T-cell (primary cell): Measurements from ENCODE around the gene HAPLN3. TPM values are rescaled to one million over a fixed set of nuclear protein-coding genes. Genes with fewer than 3 reads are reported as not detected.

Experiments
- ATAC-seq, 4 experiments: fragments of 200-7000 bp in 3 of 4; fragments of 150-1000 bp in 1 of 4; cut with Tn5 transposase; replicated peaks in 1 of 4; 1 replicate in 3 of 4; 2 replicates in 1 of 4; pipeline ENCODE4 v1.10.0; 2021; ENCODE audit warnings: moderate library complexity in 3 of 4, mild to moderate bottlenecking in 2 of 4, moderate number of reproducible peaks in 1 of 4
- CTCF ChIA-PET, 2 donors: fragments of 300-600 bp; sonication (Branson Sonifier 250); formaldehyde crosslinking; loops; one replicate each; lab custom pipeline; 2022; ENCODE audit warnings: antibody characterized with exemption in 2 of 2; lab: Charles Lee
- POLR2A ChIA-PET, 2 donors: fragments of 300-600 bp; sonication (Branson Sonifier 250); formaldehyde crosslinking; loops; one replicate each; lab custom pipeline; 2022; ENCODE audit warnings: antibody characterized with exemption in 2 of 2; lab: Charles Lee
- DNase-seq, 35 experiments: peaks; one replicate each; pipeline versions ENCODE4 v3.0.0 to v3.0.0-alpha.2; 2013 to 2023
- H3K27ac ChIP-seq: one replicate; pipeline ENCODE4 v1.5.1; 2013; ENCODE audit warnings: low read length
- H3K27me3 ChIP-seq, 2 experiments: replicated peaks in 1 of 2; 1 replicate in 1 of 2; 2 replicates in 1 of 2; pipeline versions ENCODE4 v1.6.1 to v1.7.0; 2013; ENCODE audit warnings: low read length in 1 of 2, mixed read lengths in 1 of 2; ENCODE audit not compliant: control insufficient read depth in 2 of 2, insufficient read depth in 2 of 2; ENCODE audit errors: extremely low read depth in 1 of 2
- H3K36me3 ChIP-seq, 2 donors: 1 replicate in 1 of 2; 2 replicates in 1 of 2; pipeline versions ENCODE4 v1.6.1 to v1.7.0; 2013; ENCODE audit warnings: low read length in 1 of 2; ENCODE audit not compliant: control insufficient read depth in 2 of 2, insufficient read depth in 1 of 2; ENCODE audit errors: extremely low read depth in 1 of 2
- H3K4me1 ChIP-seq, 2 experiments: 1 replicate in 1 of 2; 2 replicates in 1 of 2; pipeline versions ENCODE4 v1.6.1 to v1.7.0; 2013; ENCODE audit warnings: low read length in 2 of 2, mixed read lengths in 1 of 2; ENCODE audit not compliant: insufficient read depth in 2 of 2, control insufficient read depth in 1 of 2; ENCODE audit errors: extremely low read depth in 1 of 2
- H3K4me3 ChIP-seq, 2 donors: 1 replicate in 1 of 2; 2 replicates in 1 of 2; pipeline versions ENCODE4 v1.5.1 to v1.7.0; 2013; ENCODE audit warnings: mild to moderate bottlenecking in 2 of 2, low read length in 1 of 2, moderate library complexity in 1 of 2; ENCODE audit not compliant: control insufficient read depth in 1 of 2; ENCODE audit errors: extremely low read depth in 1 of 2
- H3K9me3 ChIP-seq: 2 replicates; pipeline ENCODE4 v1.7.0; 2013
- H3K27ac Mint-ChIP-seq, 2 donors: one replicate each; pipeline ENCODE4 v1.8.0; 2020 to 2021; ENCODE audit warnings: mild to moderate bottlenecking in 2 of 2, mixed read lengths in 2 of 2
- H3K27me3 Mint-ChIP-seq, 2 donors: one replicate each; pipeline ENCODE4 v1.8.0; 2021 to 2022; ENCODE audit warnings: mixed read lengths in 2 of 2
- H3K36me3 Mint-ChIP-seq: one replicate; pipeline ENCODE4 v1.8.0; 2021; ENCODE audit warnings: mixed read lengths
- H3K4me1 Mint-ChIP-seq, 3 donors: one replicate each; pipeline ENCODE4 v1.8.0; 2020 to 2022; ENCODE audit warnings: mixed read lengths in 3 of 3, mild to moderate bottlenecking in 1 of 3
- H3K4me3 Mint-ChIP-seq, 3 donors: one replicate each; pipeline ENCODE4 v1.8.0; 2020 to 2022; ENCODE audit warnings: mild to moderate bottlenecking in 3 of 3, mixed read lengths in 3 of 3, moderate library complexity in 3 of 3
- H3K9me3 Mint-ChIP-seq, 3 donors: one replicate each; pipeline ENCODE4 v1.8.0; 2020 to 2022; ENCODE audit warnings: mixed read lengths in 3 of 3
- WGBS: methylation state at CpG from one replicate; pipeline ENCODE4 v1.1.5; 2013; ENCODE audit warnings: missing lambda C conversion rate; ENCODE audit not compliant: insufficient coverage; 5-methylcytosine and 5-hydroxymethylcytosine counted together
- total RNA-seq, 35 experiments: library from RNA in 6 of 35; stranded (reverse) in 6 of 35; fragments of 120-200 nt in 1 of 35; gene quantifications; one replicate each; pipeline versions ENCODE4 v1.2.1 to v1.2.4 and lab custom pipeline; 2013 to 2026

The HAPLN3 gene
- total RNA-seq, 5 donors from 2014 or later (not counting 1 experiment from before 2014, with no cell fraction given), result 86.2 to 187 (median 156) TPM

DNA sequence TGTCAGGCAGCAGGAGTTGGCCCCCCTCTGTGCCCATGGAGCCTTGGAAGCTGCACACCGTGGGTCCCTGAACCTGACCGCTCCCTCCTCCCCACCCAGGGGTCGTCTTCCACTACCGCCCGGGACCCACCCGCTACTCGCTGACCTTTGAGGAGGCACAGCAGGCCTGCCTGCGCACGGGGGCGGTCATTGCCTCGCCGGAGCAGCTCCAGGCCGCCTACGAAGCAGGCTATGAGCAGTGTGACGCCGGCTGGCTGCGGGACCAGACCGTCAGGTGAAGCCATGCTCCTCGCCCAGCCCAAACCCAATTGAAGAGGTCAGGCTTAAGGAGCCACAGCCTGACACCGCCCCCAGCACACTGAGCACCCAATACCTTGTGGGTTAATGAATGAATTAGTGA lies 48.2 kb downstream of the HAPLN3 start:
- Mint-ChIP-seq H3K4me3 (no peak overlapping the region), H3K27me3 (peaks cover 0 to 10% of the 10 kb centered on the region in 2 donors), H3K27ac (no peak overlapping the region), H3K36me3 (no peaks in the 10 kb centered on the region), H3K4me1 (peaks cover 0 to 3% (median 0%) of the 10 kb centered on the region in 3 donors), H3K9me3 (no peaks in the 10 kb centered on the region)
- H3K36me3 ChIP-seq, result no peaks in the 10 kb centered on the region
- 88% methylated on average over 18 of the region's 20 CpGs for WGBS
- no peak overlapping the region for H3K4me3 ChIP-seq
- H3K27me3 ChIP-seq, result peaks cover 0 to 40% of the 10 kb centered on the region in 2 experiments
- POLR2A ChIA-PET, result no interaction called here
- no peaks in the 10 kb centered on the region for H3K9me3 ChIP-seq
- no peak for DNase-seq
- H3K4me1 ChIP-seq, result no peaks in the 10 kb centered on the region
- CTCF ChIA-PET, result no interaction called here
- ATAC-seq, result no peak
- no peak overlapping the region for H3K27ac ChIP-seq

DNA sequence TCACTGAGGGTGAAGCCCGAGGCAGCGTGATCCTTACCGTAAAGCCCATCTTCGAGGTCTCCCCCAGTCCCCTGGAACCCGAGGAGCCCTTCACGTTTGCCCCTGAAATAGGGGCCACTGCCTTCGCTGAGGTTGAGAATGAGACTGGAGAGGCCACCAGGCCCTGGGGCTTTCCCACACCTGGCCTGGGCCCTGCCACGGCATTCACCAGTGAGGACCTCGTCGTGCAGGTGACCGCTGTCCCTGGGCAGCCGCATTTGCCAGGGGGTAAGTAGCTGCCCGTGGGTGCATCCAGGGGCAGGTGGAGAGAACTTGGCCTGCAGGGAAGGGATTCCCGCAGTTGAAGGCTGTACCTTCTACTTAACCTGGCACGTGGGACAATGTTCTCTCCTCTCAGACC lies 49.7 kb downstream of the HAPLN3 start:
- no peak overlapping the region for H3K27ac Mint-ChIP-seq
- H3K4me3 ChIP-seq, result no peak overlapping the region
- H3K4me3 Mint-ChIP-seq, result no peak overlapping the region
- no peaks in the 10 kb centered on the region for H3K4me1 ChIP-seq
- ChIA-PET POLR2A (no interaction called here), CTCF (no interaction called here)
- peaks cover 0 to 3% (median 0%) of the 10 kb centered on the region in 3 donors for H3K4me1 Mint-ChIP-seq
- 85% methylated on average over 6 of the region's 15 CpGs for WGBS
- DNase-seq, result no peak
- no peaks in the 10 kb centered on the region for H3K9me3 ChIP-seq
- no peak for ATAC-seq
- peaks cover 0 to 2% of the 10 kb centered on the region in 2 donors for H3K27me3 Mint-ChIP-seq
- peaks cover 0 to 28% of the 10 kb centered on the region in 2 experiments for H3K27me3 ChIP-seq
- H3K36me3 Mint-ChIP-seq, result no peaks in the 10 kb centered on the region
- H3K27ac ChIP-seq, result no peak overlapping the region
- H3K36me3 ChIP-seq, result no peaks in the 10 kb centered on the region
- no peaks in the 10 kb centered on the region for H3K9me3 Mint-ChIP-seq

DNA sequence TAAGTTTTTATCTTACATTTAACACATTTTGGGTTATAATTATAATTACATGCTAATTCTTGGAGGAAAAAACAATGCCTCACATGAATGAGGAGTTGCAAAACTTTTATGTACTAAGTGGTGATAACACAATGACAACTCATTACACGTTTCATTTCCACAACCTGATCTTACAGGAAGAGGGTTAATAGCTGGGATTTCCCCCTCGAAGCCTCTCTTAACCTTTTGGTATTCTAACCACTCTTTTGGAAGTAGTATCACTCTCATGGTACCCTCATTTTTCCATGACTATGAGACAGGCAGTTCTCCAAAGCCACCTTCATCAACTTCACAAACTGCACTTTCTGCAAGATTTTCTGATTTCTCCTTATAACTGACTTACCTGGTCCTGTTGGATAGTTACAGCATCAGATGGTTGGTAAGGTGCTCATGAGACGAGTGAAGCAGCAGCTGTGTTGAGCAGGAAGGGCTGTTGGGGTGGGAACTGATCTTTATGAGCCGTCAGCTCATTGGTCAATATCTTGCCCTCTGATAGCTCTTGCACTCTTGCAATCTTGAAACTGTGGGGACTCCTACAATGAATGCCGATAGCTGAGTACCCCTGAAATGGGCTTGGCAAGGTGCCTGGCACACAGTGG lies 50.5 kb downstream of the HAPLN3 start:
- ChIA-PET POLR2A (no interaction called here), CTCF (no interaction called here)
- ATAC-seq (no peak), DNase-seq (no peak)
- Histone ChIP-seq H3K4me3 (no peak overlapping the region), H3K27me3 (peaks cover 0 to 26% of the 10 kb centered on the region in 2 experiments), H3K4me1 (no peaks in the 10 kb centered on the region), H3K9me3 (no peaks in the 10 kb centered on the region), H3K36me3 (no peaks in the 10 kb centered on the region), H3K27ac (no peak overlapping the region)
- no peak overlapping the region for H3K27ac Mint-ChIP-seq
- peaks cover 0 to 3% (median 0%) of the 10 kb centered on the region in 3 donors for H3K4me1 Mint-ChIP-seq
- no peaks in the 10 kb centered on the region for H3K36me3 Mint-ChIP-seq
- peaks cover 0 to 2% of the 10 kb centered on the region in 2 donors for H3K27me3 Mint-ChIP-seq
- no peak overlapping the region for H3K4me3 Mint-ChIP-seq
- H3K9me3 Mint-ChIP-seq, result no peaks in the 10 kb centered on the region
- 54% methylated on average over 4 of the region's 5 CpGs for WGBS

DNA sequence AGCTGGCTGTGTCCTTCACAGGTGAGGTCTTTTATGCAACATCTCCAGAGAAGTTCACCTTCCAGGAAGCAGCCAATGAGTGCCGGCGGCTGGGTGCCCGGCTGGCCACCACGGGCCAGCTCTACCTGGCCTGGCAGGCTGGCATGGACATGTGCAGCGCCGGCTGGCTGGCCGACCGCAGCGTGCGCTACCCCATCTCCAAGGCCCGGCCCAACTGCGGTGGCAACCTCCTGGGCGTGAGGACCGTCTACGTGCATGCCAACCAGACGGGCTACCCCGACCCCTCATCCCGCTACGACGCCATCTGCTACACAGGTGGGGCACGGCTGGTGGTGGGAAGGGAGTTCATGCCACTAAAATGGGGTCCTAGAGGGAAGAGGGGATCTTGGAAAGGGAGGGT lies 52.0 kb downstream of the HAPLN3 start:
- no peak for ATAC-seq
- Mint-ChIP-seq H3K27ac (no peak overlapping the region), H3K4me1 (peaks cover 0 to 3% (median 0%) of the 10 kb centered on the region in 3 donors), H3K9me3 (no peaks in the 10 kb centered on the region), H3K36me3 (no peaks in the 10 kb centered on the region), H3K27me3 (peaks cover 5 to 7% of the 10 kb centered on the region in 2 donors), H3K4me3 (no peak overlapping the region)
- DNase-seq, result no peak
- ChIA-PET POLR2A (no interaction called here), CTCF (no interaction called here)
- Histone ChIP-seq H3K4me3 (no peak overlapping the region), H3K36me3 (no peaks in the 10 kb centered on the region), H3K4me1 (no peaks in the 10 kb centered on the region), H3K27ac (no peak overlapping the region), H3K27me3 (peaks cover 0 to 22% of the 10 kb centered on the region in 2 experiments), H3K9me3 (no peaks in the 10 kb centered on the region)
- 89% methylated on average over 19 of the region's 21 CpGs for WGBS

DNA sequence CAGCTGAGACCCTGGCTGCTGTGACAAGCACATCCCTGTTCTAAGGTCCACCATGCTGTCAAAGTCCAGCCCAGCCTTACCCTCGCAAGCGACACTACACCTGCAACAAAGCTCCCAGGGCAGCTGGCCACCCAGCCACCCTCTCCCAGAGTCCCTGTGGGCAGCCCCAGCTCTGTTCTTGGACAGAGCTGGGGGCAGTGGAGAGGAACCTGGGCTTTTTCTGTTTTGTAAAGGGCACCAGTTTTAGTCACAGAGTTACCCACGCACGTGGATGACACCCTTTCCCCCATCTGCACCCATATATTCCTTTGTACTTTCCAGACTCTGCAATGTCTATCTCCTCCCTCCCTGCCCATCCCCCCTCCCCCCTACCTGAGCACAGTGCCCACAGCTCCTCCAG lies 53.2 kb downstream of the HAPLN3 start:
- no peaks in the 10 kb centered on the region for H3K4me1 ChIP-seq
- H3K27ac Mint-ChIP-seq, result no peak overlapping the region
- H3K4me3 Mint-ChIP-seq, result no peak overlapping the region
- H3K36me3 ChIP-seq, result no peaks in the 10 kb centered on the region
- CTCF ChIA-PET, result no interaction called here
- 100% methylated on average over 1 of the region's 4 CpGs for WGBS
- peaks cover 0 to 16% of the 10 kb centered on the region in 2 experiments for H3K27me3 ChIP-seq
- H3K4me1 Mint-ChIP-seq, result peaks cover 0 to 3% (median 0%) of the 10 kb centered on the region in 3 donors
- DNase-seq (no peak), ATAC-seq (no peak)
- H3K36me3 Mint-ChIP-seq, result no peaks in the 10 kb centered on the region
- no peaks in the 10 kb centered on the region for H3K9me3 Mint-ChIP-seq
- H3K4me3 ChIP-seq, result no peak overlapping the region
- H3K9me3 ChIP-seq, result no peaks in the 10 kb centered on the region
- no peak overlapping the region for H3K27ac ChIP-seq
- POLR2A ChIA-PET, result no interaction called here
- H3K27me3 Mint-ChIP-seq, result peaks cover 5 to 7% of the 10 kb centered on the region in 2 donors

DNA sequence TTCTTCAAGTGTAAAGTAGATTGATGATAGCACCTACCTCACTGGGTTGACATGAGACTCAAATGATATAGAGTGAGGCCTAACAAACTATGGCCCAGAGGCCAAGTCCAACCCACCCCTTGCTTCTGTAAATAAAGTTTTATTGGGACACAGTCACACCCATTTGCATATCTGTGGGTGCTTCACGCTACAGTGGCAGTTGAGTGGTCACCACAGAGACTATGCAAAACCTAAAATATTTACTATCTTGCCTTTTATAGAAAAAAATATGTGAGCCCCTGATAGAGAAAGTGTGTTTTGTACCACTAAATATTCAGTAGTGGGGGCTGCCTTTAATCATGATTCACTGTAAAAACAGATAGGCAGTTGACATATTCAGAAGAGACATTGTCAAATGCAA lies 54.1 kb downstream of the HAPLN3 start:
- ATAC-seq, result no peak
- CTCF ChIA-PET, result no interaction called here
- Histone ChIP-seq H3K4me1 (no peaks in the 10 kb centered on the region), H3K9me3 (no peaks in the 10 kb centered on the region), H3K27me3 (peaks cover 0 to 20% of the 10 kb centered on the region in 2 experiments), H3K27ac (no peak overlapping the region), H3K36me3 (no peaks in the 10 kb centered on the region), H3K4me3 (no peak overlapping the region)
- Mint-ChIP-seq H3K4me3 (no peak overlapping the region), H3K4me1 (peaks cover 0 to 3% (median 0%) of the 10 kb centered on the region in 3 donors), H3K27me3 (peaks cover 5 to 7% of the 10 kb centered on the region in 2 donors), H3K9me3 (no peaks in the 10 kb centered on the region), H3K27ac (no peak overlapping the region), H3K36me3 (no peaks in the 10 kb centered on the region)
- no CpG with 5 or more reads among the region's 1 CpG for WGBS
- POLR2A ChIA-PET, result no interaction called here
- DNase-seq, result no peak
